Measurements from ENCODE around the gene MLANA.

Gene MLANA

GRCh38 chr9:5896863-5897262 lies 6.2 kb downstream of the MLANA start:
- no peaks in the 10 kb centered on the region for H3K4me1 ChIP-seq
- no peaks in the 10 kb centered on the region for H3K27me3 ChIP-seq
- no peak for TF ChIP-seq CTCF (IDR thresholded peaks at IDR 0.05)
- no peaks in the 10 kb centered on the region for H3K9me3 ChIP-seq
- intact Hi-C loops (cut with DNase I; ENCODE audit: low total_unique reads), result no loop called here
- no peak overlapping the region for H3K4me3 ChIP-seq
- peaks cover 16 to 39% (median 31%) of the 10 kb centered on the region in 3 donors for H3K36me3 ChIP-seq
- no peak overlapping the region for H3K27ac ChIP-seq
- DNase-seq, result no peak

GRCh38 chr9:5897851-5898250 lies 7.2 kb downstream of the MLANA start:
- Histone ChIP-seq H3K27ac (no peak overlapping the region), H3K4me1 (no peaks in the 10 kb centered on the region), H3K4me3 (no peak overlapping the region), H3K36me3 (peaks cover 16 to 39% (median 31%) of the 10 kb centered on the region in 3 donors), H3K27me3 (no peaks in the 10 kb centered on the region), H3K9me3 (no peaks in the 10 kb centered on the region)
- no peak for DNase-seq
- TF ChIP-seq CTCF (IDR thresholded peaks at IDR 0.05), result no peak
- intact Hi-C loops (cut with DNase I; ENCODE audit: low total_unique reads), result no loop called here

GRCh38 chr9:5899292-5899691 lies 8.6 kb downstream of the MLANA start:
- no peak for TF ChIP-seq CTCF (IDR thresholded peaks at IDR 0.05)
- Histone ChIP-seq H3K4me1 (no peaks in the 10 kb centered on the region), H3K36me3 (peaks cover 16 to 39% (median 38%) of the 10 kb centered on the region in 3 donors), H3K4me3 (no peak overlapping the region), H3K9me3 (no peaks in the 10 kb centered on the region), H3K27ac (no peak overlapping the region), H3K27me3 (no peaks in the 10 kb centered on the region)
- no peak for DNase-seq
- intact Hi-C loops (cut with DNase I; ENCODE audit: low total_unique reads), result no loop called here

- Histone ChIP-seq H3K36me3 (peaks cover 16 to 43% (median 37%) of the 10 kb centered on the region in 3 donors), H3K4me1 (no peaks in the 10 kb centered on the region), H3K9me3 (no peaks in the 10 kb centered on the region), H3K27ac (no peak overlapping the region), H3K27me3 (no peaks in the 10 kb centered on the region), H3K4me3 (no peak overlapping the region)
- TF ChIP-seq CTCF (IDR thresholded peaks at IDR 0.05), result no peak
- no peak for DNase-seq
- intact Hi-C loops (cut with DNase I; ENCODE audit: low total_unique reads), result no loop called here
Measured at GRCh38 chr9:5900622-5901021, 9.9 kb downstream of the MLANA start.

GRCh38 chr9:5902377-5902776 lies 11.7 kb downstream of the MLANA start:
- DNase-seq, result no peak
- intact Hi-C loops (cut with DNase I; ENCODE audit: low total_unique reads), result no loop called here
- Histone ChIP-seq H3K4me1 (no peaks in the 10 kb centered on the region), H3K27ac (no peak overlapping the region), H3K4me3 (no peak overlapping the region), H3K27me3 (no peaks in the 10 kb centered on the region), H3K36me3 (peaks cover 16 to 42% (median 28%) of the 10 kb centered on the region in 3 donors), H3K9me3 (no peaks in the 10 kb centered on the region)
- TF ChIP-seq CTCF (IDR thresholded peaks at IDR 0.05), result no peak

- no peak overlapping the region for H3K4me3 ChIP-seq
- no peak overlapping the region for H3K27ac ChIP-seq
- H3K4me1 ChIP-seq, result no peaks in the 10 kb centered on the region
- no peaks in the 10 kb centered on the region for H3K27me3 ChIP-seq
- no peak for DNase-seq
- peaks cover 0 to 26% (median 24%) of the 10 kb centered on the region in 3 donors for H3K36me3 ChIP-seq
- H3K9me3 ChIP-seq, result no peaks in the 10 kb centered on the region
- intact Hi-C loops (cut with DNase I; ENCODE audit: low total_unique reads), result no loop called here
- TF ChIP-seq CTCF (IDR thresholded peaks at IDR 0.05), result no peak
Measured at GRCh38 chr9:5908918-5909317, 18.2 kb downstream of the MLANA start.

Data from tibial artery (tissue), 4 donors.